RPMI7951 (cell line): ENCODE data around the gene OR4M1. TPM values are rescaled to one million over a fixed set of nuclear protein-coding genes. Genes with fewer than 3 reads are reported as not detected.
"Not testable (repeated sequence)": the region's sequence is repeated elsewhere in the genome, so short reads cannot be mapped to it uniquely, and the experiment has no call there.

Experiments used
- DNase-seq: peaks from one replicate; pipeline ENCODE4 v3.0.0-alpha.2; 2012; ENCODE audit warnings: low read depth
- total RNA-seq: library from RNA; depleted of rRNA; stranded (reverse); fragments of >200 nt; shearing (Covaris generic); gene quantifications from 2 replicates; pipeline ENCODE4 v1.2.3, GENCODE V29; 2014; rRNA removed

OR4M1 gene, protein sequence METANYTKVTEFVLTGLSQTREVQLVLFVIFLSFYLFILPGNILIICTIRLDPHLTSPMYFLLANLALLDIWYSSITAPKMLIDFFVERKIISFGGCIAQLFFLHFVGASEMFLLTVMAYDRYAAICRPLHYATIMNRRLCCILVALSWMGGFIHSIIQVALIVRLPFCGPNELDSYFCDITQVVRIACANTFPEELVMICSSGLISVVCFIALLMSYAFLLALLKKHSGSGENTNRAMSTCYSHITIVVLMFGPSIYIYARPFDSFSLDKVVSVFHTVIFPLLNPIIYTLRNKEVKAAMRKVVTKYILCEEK
- not detected in 2 replicates for total RNA-seq

DNA sequence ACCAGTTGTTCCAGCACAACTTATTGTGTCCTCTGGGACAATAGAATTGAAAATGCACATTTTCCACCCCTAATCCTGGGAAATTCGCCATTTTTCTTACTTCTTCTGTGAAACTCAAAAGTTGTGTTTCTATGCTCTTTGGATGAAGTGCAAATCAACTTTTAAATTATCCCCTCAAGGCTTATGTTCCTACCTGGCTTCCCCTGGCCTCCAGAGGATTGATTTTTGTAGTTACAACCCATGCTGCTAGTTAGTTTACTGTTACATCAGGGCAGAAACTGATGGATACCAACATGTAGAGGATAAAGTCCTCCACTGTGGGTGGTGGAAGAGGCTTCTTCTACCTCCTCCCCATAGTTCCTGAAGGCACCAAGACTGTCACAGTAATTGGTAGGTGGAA is at the start of gene OR4M1:
OR4M1 (plus strand) TSS at position 301 of the 400 bp plus-strand sequence. CDS start 6,819 bp downstream, outside the sequence.
- DNase-seq: not testable (repeated sequence)

DNA sequence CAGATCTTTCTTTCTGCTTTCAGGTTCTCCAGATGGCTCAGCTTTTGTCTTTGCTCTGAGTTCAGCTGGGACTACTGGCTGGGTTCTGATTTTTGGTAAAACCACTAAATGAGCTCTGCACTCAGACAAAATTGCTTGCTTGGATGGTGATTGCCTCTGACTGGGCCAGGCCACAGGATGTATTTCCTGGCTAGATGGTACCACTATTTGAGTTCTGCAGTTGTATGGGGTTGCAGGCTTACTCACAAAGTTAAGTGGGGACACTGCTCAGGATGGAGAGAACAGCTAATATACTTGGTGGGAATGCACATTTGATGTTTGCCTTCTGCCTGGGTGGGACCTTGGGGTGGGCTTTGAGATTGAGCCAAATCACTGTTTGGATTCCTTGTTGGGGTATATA is 43.9 kb upstream of the OR4M1 start:
- no peak for DNase-seq

DNA sequence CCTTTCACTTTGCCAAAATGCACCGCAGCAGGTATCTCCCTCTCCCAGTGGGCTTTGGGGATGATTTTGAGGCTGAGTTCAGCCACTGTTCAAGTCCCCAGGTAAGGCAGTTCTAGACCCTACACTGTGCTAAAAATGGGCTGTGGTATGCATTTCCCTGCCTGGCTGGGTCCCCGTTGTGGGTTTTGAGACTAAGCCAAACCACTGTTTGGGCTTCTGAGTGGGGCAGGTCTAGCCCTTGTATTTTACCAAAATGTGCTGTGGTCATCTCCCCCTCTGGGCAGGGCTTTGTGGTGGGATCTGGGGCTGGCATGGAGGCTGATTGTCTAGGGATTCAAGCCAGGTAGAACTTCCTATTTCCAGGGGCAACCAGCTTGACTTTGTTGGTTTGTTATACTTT is 43.5 kb upstream of the OR4M1 start:
- no peak for DNase-seq

DNA sequence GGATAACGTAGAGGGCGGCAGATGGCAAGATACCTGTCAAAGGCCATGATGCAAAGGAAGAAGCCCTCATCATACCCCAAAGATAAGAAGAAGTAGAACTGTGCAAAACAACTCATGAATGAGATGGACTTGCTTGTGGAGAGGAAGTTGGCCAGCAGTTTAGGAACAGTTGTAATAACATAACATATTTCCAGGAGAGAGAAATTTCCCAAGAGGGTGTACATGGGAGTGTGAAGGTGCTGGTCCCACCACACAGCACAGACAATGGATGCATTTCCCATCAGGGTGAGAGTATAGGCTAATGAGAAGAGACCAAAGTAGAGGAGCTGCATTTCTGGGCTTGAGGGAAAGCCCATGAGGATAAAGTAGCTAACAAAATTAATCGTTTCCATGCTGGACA is 39.4 kb upstream of the OR4M1 start:
- not testable (repeated sequence) for DNase-seq

DNA sequence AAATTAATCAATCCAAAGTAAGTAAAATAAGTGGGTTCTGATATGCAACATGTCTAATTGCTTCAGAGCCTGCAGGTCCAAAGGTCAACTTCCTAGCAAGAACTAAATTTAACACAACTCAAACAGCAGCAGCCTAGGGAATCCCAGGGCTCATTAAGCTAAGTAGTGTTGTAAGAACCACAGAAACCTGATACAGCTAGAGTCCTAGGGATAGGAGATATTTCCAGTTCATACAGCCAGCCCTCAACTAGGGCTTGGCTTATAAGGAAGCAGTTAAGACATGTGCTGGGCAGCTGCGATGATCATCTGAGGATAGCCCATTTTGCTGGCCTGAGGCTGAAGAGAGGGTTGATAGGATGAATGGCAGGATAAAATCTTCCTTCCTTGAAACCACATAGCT is 30.0 kb upstream of the OR4M1 start, which contains the start of gene OR4Q3:
OR4Q3 (plus strand) TSS at position 316 of the 400 bp plus-strand sequence.
- peak; percentile 20 for DNase-seq

DNA sequence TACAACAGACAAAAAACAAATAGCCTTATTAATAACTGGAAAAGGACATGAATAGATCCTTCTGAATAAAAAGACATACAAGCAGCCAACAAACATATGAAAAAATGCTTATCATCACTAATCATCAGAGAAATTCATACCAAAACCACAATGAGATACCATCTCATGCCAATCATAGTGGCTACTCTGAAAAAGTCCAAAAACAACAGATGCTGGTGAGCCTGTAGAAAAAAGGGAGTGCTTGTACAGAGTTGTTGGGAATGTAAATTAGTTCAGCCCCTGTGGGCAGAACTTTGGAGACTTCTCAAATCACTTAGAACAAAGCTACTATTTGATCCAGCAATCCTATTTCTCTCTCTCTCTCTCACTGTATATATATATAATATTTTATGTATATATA is 21.0 kb upstream of the OR4M1 start:
- not testable (repeated sequence) for DNase-seq

DNA sequence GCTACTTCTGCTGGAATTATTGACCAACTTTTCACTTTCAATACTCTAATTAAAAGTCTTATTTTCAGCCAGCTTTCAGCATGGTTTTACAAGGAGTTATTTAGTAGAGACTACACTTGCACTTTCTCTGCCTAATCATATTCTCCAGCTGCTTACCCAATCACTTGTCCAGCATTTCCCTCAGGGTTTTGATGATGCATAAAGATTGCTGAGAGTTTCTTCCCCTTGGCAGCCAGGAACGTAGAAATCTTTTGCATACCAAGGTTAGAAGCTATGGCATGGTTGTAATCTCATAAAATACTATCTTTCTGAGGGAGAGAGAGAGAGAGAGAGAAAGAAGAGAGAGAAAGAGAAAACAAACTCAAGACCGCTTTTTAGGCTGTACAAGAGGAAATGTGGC is 19.1 kb upstream of the OR4M1 start:
- no peak for DNase-seq

DNA sequence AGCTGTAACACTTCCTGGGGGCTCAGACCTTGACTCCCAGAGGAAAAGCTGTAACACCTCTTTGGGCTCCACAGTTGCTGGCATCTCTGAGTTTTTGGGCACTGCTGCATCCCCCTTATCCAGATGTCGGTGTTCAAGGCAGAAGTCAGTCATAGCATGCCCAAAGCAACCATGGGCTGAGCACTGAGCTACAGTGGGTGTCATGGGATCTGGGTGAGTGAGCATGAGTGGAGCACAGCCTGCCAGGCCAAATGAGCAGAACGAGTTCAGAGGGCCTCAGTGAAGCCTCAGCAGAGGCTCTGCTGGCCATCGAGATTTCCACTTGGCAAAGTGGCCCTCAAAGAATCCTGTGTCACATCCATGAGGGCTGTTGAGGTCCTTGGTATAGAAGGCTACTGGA is 1.8 kb upstream of the OR4M1 start:
- not testable (repeated sequence) for DNase-seq

DNA sequence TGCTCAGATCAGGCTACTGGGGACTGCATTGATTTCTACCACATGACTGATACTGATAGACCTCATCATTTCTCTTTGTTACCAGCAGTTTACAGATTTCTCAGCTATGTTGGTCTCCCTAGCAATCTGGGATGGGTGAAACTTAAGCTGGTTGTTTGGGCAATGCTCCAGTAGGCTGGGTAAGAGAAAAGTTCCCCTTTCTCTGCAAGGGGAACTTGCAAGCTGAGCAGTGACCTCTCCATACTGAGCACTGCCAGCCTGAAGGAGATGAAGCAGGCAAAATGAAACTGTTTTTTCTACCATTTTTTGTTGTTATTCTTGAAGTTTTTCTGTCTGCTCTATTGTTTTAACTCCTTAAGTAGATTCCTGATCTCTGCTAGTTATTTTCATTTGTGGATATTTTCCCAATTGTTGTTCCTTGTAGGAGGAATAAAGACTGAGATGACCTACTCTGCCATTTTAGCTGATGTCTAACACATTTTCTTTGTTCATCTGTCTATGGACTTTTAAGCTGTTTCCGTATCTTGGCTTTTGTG is 1.3 kb upstream of the OR4M1 start:
- no peak for DNase-seq

DNA sequence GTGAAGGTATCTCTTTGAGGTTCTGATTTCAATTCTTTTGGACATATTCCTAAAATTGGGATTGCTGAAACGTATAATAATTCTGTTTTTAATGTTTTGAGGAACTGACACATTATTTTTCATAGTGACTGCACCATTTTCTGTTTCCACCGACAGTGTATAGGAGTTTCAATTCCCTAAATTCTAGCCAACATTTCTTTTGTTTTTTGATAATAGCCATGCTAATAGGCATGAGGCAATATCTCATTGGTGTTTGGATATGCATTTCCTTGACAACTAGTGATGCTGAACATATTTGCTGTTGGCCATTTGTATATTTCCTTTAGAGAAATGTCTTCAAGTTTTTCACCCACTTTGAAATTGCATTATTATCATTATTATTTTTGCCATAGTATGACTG is 850 bp upstream of the OR4M1 start:
- DNase-seq: not testable (repeated sequence)

DNA sequence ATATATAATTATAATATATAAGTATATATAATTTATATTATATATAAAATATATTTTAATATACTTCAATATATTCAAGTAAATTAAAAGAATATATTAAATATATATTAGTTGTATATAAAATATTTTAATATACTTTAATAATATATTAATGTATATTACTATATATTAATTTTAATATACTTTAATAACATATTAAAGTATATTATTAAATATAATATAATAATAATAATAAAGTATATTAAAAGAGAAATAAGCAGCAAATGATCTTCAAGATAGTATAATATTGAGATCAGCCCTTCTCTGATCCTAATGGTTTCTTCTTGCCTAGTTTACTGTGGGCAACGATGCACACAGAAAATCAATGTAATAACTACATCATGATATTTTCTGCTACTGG is 2.3 kb downstream of the OR4M1 start:
- no peak for DNase-seq

DNA sequence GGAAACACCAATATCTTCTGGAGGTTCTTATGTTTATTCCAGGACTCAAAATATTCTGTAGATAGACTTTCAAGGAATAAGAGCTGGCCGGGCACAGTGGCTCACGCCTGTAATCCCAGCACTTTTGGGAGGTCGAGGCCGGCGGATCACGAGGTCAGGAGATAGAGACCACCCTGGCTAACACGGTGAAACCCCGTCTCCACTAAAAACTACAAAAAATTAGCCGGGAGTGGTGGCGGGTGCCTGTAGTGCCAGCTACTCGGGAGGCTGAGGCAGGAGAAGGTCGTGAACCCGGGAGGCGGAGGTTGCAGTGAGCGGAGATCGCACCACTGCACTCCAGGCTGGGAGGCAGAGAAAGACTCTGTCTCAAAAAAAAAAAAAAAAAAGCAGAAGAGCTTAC is 12.5 kb downstream of the OR4M1 start:
- DNase-seq: not testable (repeated sequence)

DNA sequence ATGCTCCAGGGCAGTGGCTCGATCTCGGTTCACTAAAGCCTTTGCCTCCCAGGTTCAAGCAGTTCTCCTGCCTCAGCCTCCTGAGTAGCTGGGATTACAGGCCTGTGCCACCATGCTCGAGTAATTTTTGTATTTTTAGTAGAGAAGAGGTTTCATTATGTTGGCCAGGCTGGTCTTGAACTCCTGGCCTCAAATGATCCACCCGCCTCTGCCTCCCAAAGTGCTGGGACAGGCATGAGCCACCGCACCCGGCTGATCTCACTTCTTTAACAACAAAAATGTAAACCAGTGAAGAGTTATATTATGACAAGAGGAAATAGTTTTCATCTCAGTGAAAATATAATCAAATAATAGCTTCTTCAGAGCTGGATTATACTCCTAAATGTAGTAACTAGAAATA is 14.0 kb downstream of the OR4M1 start:
- DNase-seq: not testable (repeated sequence)

DNA sequence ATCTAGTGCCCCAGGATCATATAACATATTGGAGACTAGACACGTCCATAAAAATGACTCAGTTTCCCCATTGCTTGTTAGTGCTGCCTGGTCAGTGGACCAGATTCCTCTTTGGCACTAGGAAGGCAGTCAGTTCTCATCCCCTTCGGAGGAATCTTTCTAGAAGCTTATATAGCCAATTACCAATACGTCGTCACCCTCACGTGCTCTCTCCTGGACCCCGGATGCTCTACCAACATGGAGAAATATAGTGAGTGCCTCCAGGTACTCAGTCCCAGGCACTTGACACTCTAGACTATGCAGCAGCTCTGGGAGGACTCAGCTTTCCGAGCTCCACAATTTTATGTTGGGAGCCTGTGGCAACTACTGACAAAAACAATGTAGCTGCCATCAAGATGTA is 14.8 kb downstream of the OR4M1 start:
- not testable (repeated sequence) for DNase-seq

DNA sequence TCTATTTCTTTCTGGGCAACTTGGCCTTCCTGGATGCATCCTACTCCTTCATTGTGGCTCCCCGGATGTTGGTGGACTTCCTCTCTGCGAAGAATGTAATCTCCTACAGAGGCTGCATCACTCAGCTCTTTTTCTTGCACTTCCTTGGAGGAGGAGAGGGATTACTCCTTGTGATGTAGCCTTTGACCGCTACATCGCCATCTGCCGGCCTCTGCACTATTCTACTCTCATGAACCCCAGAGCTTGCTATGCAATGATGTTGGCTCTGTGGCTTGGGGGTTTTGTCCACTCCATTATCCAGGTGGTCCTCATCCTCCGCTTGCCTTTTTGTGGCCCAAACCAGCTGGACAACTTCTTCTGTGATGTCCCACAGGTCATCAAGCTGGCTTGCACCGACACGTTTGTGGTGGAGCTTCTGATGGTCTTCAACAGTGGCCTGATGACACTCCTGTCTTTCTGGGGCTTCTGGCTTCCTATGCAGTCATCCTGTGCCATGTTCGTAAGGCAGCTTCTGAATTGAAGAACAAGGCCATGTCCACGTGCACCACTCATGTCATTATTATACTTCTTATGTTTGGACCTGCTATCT is 23.3 kb downstream of the OR4M1 start:
- DNase-seq: peak; percentile 14

DNA sequence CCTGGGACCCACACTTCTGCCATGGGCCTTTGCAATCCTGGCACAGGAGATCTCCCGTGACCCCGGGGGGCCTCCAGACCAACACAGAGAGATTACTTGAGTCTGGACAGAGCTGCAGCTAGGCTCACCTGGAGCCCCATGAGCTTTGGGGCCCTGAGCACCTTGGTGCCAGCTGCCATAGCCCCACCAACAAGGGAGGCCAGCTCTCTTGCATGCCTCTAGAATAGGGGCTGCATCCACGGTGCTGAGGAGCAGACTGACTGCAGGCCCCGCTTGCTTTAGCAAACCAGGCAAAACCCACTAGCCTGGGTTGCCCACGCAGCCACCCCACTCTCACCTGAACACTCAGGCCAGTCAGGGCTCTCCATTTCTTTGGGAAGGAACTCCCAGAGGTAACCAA is 26.6 kb downstream of the OR4M1 start:
- no peak for DNase-seq

DNA sequence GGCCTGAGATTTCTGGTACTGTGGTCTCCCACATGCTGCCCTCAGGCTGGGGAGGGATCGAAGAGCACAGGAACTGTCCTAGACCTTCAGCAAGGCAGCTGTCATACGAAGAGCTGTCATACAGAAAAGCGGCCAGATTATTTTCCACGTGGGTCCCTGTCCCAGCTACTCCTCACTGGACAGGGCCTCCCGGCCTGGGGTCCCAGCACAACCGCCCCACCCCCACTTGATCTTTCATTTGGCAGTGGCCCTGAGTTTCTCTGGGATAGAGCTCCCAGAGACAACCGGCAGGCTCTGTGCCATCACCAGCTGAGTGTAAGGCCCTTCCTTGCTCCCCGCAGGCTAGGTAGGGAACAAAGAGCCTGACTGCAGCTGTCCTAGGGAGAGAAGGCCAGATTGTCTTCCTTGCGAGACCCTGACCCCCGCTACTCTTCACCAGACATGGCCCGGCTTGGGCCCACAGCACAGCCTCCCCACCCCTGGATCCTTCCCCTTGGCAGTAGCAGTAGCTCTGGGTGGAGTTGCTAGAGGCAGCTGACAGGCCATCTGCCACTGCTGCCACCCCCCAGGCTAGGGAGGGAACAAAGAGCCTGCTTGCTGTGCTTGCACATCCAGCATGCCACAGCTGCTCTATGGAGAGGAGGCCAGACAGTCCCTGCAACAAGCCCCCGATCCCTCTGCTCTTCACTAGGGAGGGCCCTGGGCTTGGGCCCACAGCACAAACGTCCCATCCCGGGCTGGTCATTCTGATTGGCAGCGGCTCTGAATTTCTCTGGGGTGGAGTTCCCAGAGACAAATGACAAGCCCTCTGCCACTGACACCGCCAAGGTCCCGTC is 27.2 kb downstream of the OR4M1 start:
- peak; percentile 24 for DNase-seq

DNA sequence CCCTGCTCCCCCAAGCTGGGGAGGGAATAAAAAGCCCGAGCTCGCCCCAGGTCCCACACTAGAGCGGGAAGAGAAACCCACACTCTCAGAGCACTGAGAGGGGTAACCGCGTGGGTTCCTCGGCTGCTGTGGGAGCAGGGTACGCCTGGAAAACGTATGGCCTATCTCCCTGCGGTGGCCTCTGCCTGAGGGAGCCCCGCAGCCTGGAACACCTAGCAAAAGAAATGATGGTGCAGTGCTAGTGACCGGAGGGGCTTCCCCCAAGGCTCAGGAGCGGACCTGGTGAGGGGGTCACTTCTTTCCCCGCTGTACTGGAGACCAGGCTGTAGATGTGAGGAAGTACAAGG is 27.8 kb downstream of the OR4M1 start:
- DNase-seq: no peak

DNA sequence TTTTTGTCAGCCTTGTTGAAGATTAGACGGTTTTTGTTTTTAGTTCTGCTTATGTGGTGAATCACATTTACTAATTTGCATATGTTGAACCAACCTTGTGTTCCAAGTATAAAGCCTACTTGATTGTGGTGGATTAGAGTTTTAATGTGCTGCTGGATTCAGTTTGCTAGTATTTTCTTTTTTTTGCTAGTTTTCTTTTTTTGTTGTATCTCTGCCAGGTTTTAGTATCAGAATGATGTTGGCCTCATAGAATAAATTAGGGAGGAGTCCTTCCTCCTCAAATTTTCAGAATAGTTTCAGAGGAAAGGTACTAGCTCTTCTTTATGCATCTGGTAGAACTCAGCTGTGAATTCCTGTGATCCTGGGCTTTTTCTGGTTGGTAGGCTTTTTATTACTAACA is 30.2 kb downstream of the OR4M1 start, which contains the start of gene OR4N2:
OR4N2 (plus strand) TSS at position 301 of the 400 bp plus-strand sequence. CDS start 23,679 bp downstream, outside the sequence.
- not testable (repeated sequence) for DNase-seq

DNA sequence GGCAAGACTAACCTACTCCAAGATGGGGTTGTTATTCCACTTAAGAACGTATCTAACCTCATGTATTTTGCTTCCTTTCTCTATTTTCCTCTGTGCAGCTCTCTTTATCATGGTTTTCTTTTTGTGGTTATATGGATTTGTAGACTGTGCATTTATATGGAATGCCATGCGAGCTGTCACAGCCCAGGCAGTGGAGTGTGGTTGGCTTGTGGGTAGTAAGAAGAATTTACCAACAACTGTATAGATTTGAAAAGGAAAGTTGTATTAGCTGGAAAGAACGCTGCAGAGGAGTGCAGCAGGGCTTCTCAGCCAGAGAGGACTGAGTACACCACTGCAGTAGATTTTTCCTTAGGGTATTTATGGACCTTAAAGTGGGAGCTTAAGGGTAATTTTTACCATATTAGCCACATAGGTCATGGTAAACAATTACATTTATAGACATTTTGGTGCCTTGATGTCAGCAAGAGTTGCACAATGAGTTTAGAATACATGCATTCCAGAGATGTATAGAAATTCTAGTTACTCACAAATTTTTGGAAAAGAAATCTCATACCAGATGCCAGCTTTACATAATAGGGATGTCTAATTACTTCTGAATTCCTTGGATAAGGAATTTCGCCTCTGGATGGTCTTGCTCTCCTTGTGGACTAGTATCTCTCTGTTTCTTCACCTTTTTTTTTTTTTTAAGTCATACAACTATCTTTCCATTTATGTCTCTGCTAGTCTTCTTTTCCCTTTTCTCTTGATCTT is 40.0 kb downstream of the OR4M1 start:
- DNase-seq: peak; percentile 24

DNA sequence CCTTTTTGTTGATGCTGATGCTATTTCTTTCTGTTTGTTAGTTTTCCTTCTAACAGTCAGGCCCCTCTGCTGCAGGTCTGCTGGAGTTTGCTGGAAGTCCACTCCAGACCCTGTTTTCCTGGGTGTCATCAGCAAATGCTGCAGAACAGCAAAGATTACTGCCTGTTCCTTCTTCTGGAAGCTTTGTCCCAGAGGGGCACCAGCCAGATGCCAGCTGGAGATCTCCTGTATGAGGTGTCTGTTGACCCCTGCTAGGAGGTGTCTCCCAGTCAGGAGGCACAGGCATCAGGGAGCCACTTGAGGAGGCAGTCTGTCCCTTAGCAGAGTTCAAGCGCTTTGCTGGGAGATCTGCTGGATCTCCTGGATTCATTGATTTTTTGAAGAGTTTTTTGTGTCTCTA is 46.6 kb downstream of the OR4M1 start:
- not testable (repeated sequence) for DNase-seq
